K562 (cell line): ENCODE results near the gene ERVFRD-1. TPM values are rescaled to one million over a fixed set of nuclear protein-coding genes. Genes with fewer than 3 reads are reported as not detected.
A peak's percentile ranks its signal among the peaks of the same experiment; 100 is the strongest.

Source experiments
- ATF4 ChIP-seq: fragments of 450-650 bp; formaldehyde crosslinking; IDR thresholded peaks from 2 replicates; pipeline ENCODE4 v1.4.0; 2022; ENCODE audit warnings: mild to moderate bottlenecking, moderate library complexity
- FOSL1 ChIP-seq: fragments of 200-800 bp; sonication (Bioruptor generic); conservative IDR thresholded peaks from 2 replicates; pipeline ENCODE4 v1.6.1; 2016; ENCODE audit warnings: missing genetic modification characterization, missing compliant biosample characterization
- GATA2 ChIP-seq: sonication (generic); formaldehyde crosslinking; IDR thresholded peaks from 2 replicates; pipeline ENCODE4 v1.4.0; 2020; ENCODE audit warnings: mild to moderate bottlenecking, missing genetic modification reagents
- L3MBTL2 ChIP-seq: fragments of 450-650 bp; IDR thresholded peaks from 2 replicates; pipeline ENCODE4 v1.6.1; 2016; ENCODE audit warnings: mild to moderate bottlenecking, moderate library complexity
- MEIS2 ChIP-seq: fragments of 450-650 bp; IDR thresholded peaks from 2 replicates; pipeline ENCODE4 v1.6.1; 2014; ENCODE audit warnings: mild to moderate bottlenecking; ENCODE audit not compliant: partially characterized antibody
- NKRF ChIP-seq: fragments of 450-650 bp; IDR thresholded peaks from 2 replicates; pipeline ENCODE4 v1.6.1; 2016; ENCODE audit warnings: borderline replicate concordance
- SMAD4 ChIP-seq: fragments of 250-450 bp; sonication (Bioruptor Pico); conservative IDR thresholded peaks from 2 replicates; pipeline ENCODE4 v1.8.0; 2021; ENCODE audit warnings: inconsistent platforms, mild to moderate bottlenecking, moderate library complexity
- SMARCA4 ChIP-seq: fragments of 450-650 bp; IDR thresholded peaks from 2 replicates; pipeline ENCODE4 v1.6.1; 2016
- TFAP4 ChIP-seq: sonication (generic); formaldehyde crosslinking; IDR thresholded peaks from 2 replicates; pipeline ENCODE4 v1.8.0; 2022; ENCODE audit warnings: missing genetic modification reagents, mild to moderate bottlenecking, moderate library complexity, borderline replicate concordance
- ZEB2 ChIP-seq: fragments of 450-650 bp; IDR thresholded peaks from 2 replicates; pipeline ENCODE4 v1.6.1; 2016
- ZNF277 ChIP-seq: fragments of 250-450 bp; sonication (Bioruptor Pico); IDR thresholded peaks from 2 replicates; pipeline ENCODE4 v1.8.0; 2022; ENCODE audit warnings: inconsistent platforms, mild to moderate bottlenecking, moderate library complexity, borderline replicate concordance
- ZNF589 ChIP-seq: fragments of 200-800 bp; sonication (Bioruptor generic); IDR thresholded peaks from 2 replicates; pipeline ENCODE4 v1.6.1; 2016; ENCODE audit warnings: low read depth, missing genetic modification characterization, missing compliant biosample characterization
- polyA plus RNA-seq, 8 experiments: library from polyadenylated mRNA; depleted of rRNA in 4 of 8; stranded (reverse) in 5 of 8; unstranded in 3 of 8; fragments of >200 nt; fragmentation: Nextera tagmentation in 2 of 8; fragmentation: Illumina TruSeq in 1 of 8; extraction: Ambion mirVana in 2 of 8; extraction: Trizol in 1 of 8; gene quantifications; 2 replicates each; pipeline versions ENCODE4 v1.2.1 to v1.2.3, GENCODE V29; 2011 to 2014; ENCODE audit warnings: inconsistent platforms in 1 of 8, missing spikeins in 1 of 8
- total RNA-seq, 7 experiments: library from RNA; depleted of rRNA in 6 of 7; stranded (reverse); fragments of >200 nt in 6 of 7; fragmentation: Illumina TruSeq in 2 of 7; extraction: Trizol in 2 of 7; gene quantifications; 2 replicates each; pipeline versions ENCODE4 v1.2.1 to v1.2.3, GENCODE V29; 2011 to 2021; ENCODE audit warnings: low replicate concordance in 1 of 7

Gene ERVFRD-1
- total and polyA plus RNA-seq, 9 of the 15 experiments (the other 6 are each of a cell fraction or from before 2014, with no cell fraction given) = 0.05 to 0.14 (median 0.09) TPM; not detected in 2

GRCh38 chr6:11111769-11112437 lies 378 bp upstream of the ERVFRD-1 start (continued):
- TF ChIP-seq L3MBTL2 (peak; percentile 24; the same call in 1 of the 2 replicates), SMAD4 (CRISPR knock-in tag) (peak; percentile 73), SMARCA4 (peak; percentile 50; the same call in 1 of the 2 replicates), ATF4 (peak; percentile 45; the same call in 1 of the 2 replicates), FOSL1 (peak; percentile 40; the same call in 1 of the 2 replicates), ZNF277 (CRISPR knock-in tag) (no peak), TFAP4 (CRISPR knock-in tag) (peak; percentile 52), ZNF589 (CRISPR knock-in tag) (peak; percentile 68), GATA2 (CRISPR knock-in tag) (0 out of 2 replicates have a peak, but pooled peaks have one; percentile 56), NKRF (0 out of 2 replicates have a peak, but pooled peaks have one; percentile 58), MEIS2 (peak; percentile 80), ZEB2 (peak; percentile 69)
